Endothelial cell of umbilical vein (primary cell): ENCODE data around the gene HKDC1. TPM values are rescaled to one million over a fixed set of nuclear protein-coding genes. Genes with fewer than 3 reads are reported as not detected.
A peak's percentile ranks its signal among the peaks of the same experiment; 100 is the strongest.

ENCODE experiments used
- BruUV-seq: library from RNA; stranded (reverse); fragments of 400-500 nt; replicated peaks from 2 replicates; lab custom pipeline; 2021; lab: Mats Ljungman, UMichigan
- CTCF ChIA-PET: fragments of 300-600, 350-600 bp; sonication (Branson Sonifier 250); formaldehyde crosslinking; loops from one replicate; lab custom pipeline; 2021; ENCODE audit warnings: antibody characterized with exemption, inconsistent platforms; lab: Charles Lee
- POLR2A ChIA-PET: fragments of 300-600, 350-600 bp; sonication (Branson Sonifier 250); formaldehyde crosslinking; loops from one replicate; lab custom pipeline; 2021; ENCODE audit warnings: antibody characterized with exemption, inconsistent platforms; lab: Charles Lee
- DNase-seq: peaks from one replicate; pipeline ENCODE4 v3.0.0-alpha.2; 2011; ENCODE audit warnings: low read depth, low spot score
- FAIRE-seq: peaks from 2 replicates; lab custom pipeline; 2011; peaks lifted over from hg19 to GRCh38; lab: Jason Lieb, UNC
- H2AFZ ChIP-seq: 2 replicates; pipeline ENCODE4 v1.6.0; 2012; ENCODE audit warnings: low read depth, low read length, control low read depth, inconsistent platforms
- H3K27ac ChIP-seq: 2 replicates; pipeline ENCODE4 v1.5.1; 2011; ENCODE audit warnings: low read depth, mild to moderate bottlenecking, control low read depth, low read length, moderate library complexity; ENCODE audit not compliant: insufficient read depth
- H3K27me3 ChIP-seq, 2 experiments: 2 replicates each; pipeline versions ENCODE4 v1.6.0 to v1.6.1; 2011; ENCODE audit warnings: low read length in 2 of 2, mixed read lengths in 1 of 2; ENCODE audit not compliant: control insufficient read depth in 2 of 2, insufficient read depth in 2 of 2
- H3K36me3 ChIP-seq, 2 experiments: 2 replicates in 1 of 2; 3 replicates in 1 of 2; pipeline ENCODE4 v1.5.1; 2011; ENCODE audit warnings: low read length in 2 of 2, mild to moderate bottlenecking in 1 of 2, moderate library complexity in 1 of 2; ENCODE audit not compliant: control insufficient read depth in 2 of 2, insufficient read depth in 2 of 2; ENCODE audit errors: extremely low read depth in 1 of 2
- H3K4me1 ChIP-seq: 3 replicates; pipeline ENCODE4 v1.5.1; 2011; ENCODE audit warnings: mild to moderate bottlenecking, low read length; ENCODE audit not compliant: control insufficient read depth, insufficient read depth; ENCODE audit errors: extremely low read depth
- H3K4me2 ChIP-seq: 2 replicates; pipeline ENCODE4 v1.6.1; 2011; ENCODE audit warnings: low read length, control low read depth, mixed read lengths; ENCODE audit not compliant: insufficient read depth
- H3K4me3 ChIP-seq, 3 experiments: fragments of 200-600 bp in 1 of 3; sonication (generic), shearing (Covaris generic) in 1 of 3; replicated peaks in 1 of 3; 2 replicates each; pipeline ENCODE4 v1.5.1; 2011 to 2016; ENCODE audit warnings: control low read depth in 3 of 3, low read length in 3 of 3, mild to moderate bottlenecking in 2 of 3, inconsistent platforms in 1 of 3, low read depth in 1 of 3, moderate library complexity in 1 of 3; ENCODE audit not compliant: insufficient read depth in 1 of 3
- H3K79me2 ChIP-seq: 2 replicates; pipeline ENCODE4 v1.6.0; 2012; ENCODE audit warnings: low read length, inconsistent platforms; ENCODE audit not compliant: control insufficient read depth, insufficient read depth
- H3K9ac ChIP-seq: replicated peaks from 2 replicates; pipeline ENCODE3; 2011; ENCODE audit warnings: low read length, control low read depth; ENCODE audit not compliant: insufficient read depth; ENCODE audit errors: extremely low read depth
- H3K9me1 ChIP-seq: replicated peaks from 3 replicates; pipeline ENCODE4 v1.6.0; 2011; ENCODE audit warnings: mild to moderate bottlenecking, low read length; ENCODE audit not compliant: control insufficient read depth, insufficient read depth; ENCODE audit errors: extremely low read depth
- H3K9me3 ChIP-seq: replicated peaks from 2 replicates; pipeline ENCODE4 v1.5.1; 2012; ENCODE audit warnings: low read length, inconsistent platforms; ENCODE audit not compliant: control insufficient read depth, insufficient read depth
- H4K20me1 ChIP-seq: replicated peaks from 2 replicates; pipeline ENCODE3; 2011; ENCODE audit warnings: mild to moderate bottlenecking, low read length; ENCODE audit not compliant: control insufficient read depth, insufficient read depth; ENCODE audit errors: extremely low read depth
- EZH2 ChIP-seq: IDR thresholded peaks from 2 replicates; pipeline ENCODE4 v1.6.1; 2012; ENCODE audit warnings: borderline replicate concordance, low read depth, mild to moderate bottlenecking, moderate library complexity, low read length, inconsistent platforms; ENCODE audit not compliant: severe bottlenecking
- FOS ChIP-seq: IDR thresholded peaks from 2 replicates; pipeline ENCODE4 v1.6.1; 2011; ENCODE audit warnings: mild to moderate bottlenecking, low read length, moderate library complexity, borderline replicate concordance; ENCODE audit not compliant: insufficient read depth
- JUN ChIP-seq: IDR thresholded peaks from 2 replicates; pipeline ENCODE4 v1.6.1; 2011; ENCODE audit warnings: borderline replicate concordance, low read depth; ENCODE audit not compliant: insufficient read length, insufficient read depth
- POLR2AphosphoS5 ChIP-seq: IDR thresholded peaks from 2 replicates; pipeline ENCODE4 v1.6.1; 2012; ENCODE audit warnings: low read depth, mild to moderate bottlenecking, control low read depth, low read length, moderate library complexity; ENCODE audit not compliant: insufficient read depth
- dilution Hi-C: fragments of 300-500 bp; cut with MboI; formaldehyde crosslinking; loops from one replicate; pipeline ENCODE4 v1.15.0; 2019; ENCODE audit warnings: low sequenced_read_pairs; ENCODE audit not compliant: extremely low pct_ligation_motif_present
- intact Hi-C: fragments of 100-400 bp; cut with micrococcal nuclease; formaldehyde crosslinking; loops from one replicate; pipeline ENCODE4 v1.10.0; 2022
- polyA plus RNA-seq, 4 experiments: library from polyadenylated mRNA; depleted of rRNA in 3 of 4; stranded (reverse) in 3 of 4; unstranded in 1 of 4; fragments of >200 nt; gene quantifications; 2 replicates each; pipeline versions ENCODE4 v1.2.1 to v1.2.3, GENCODE V29; 2011 to 2012; ENCODE audit warnings: missing spikeins in 1 of 4
- total RNA-seq: library from RNA; stranded (reverse); gene quantifications from 2 replicates; pipeline ENCODE4 v1.2.3, GENCODE V29; 2021

HKDC1 gene
- total and polyA plus RNA-seq, 2 donors (not counting 3 experiments of a cell fraction or from before 2014, with no cell fraction given) = not detected

DNA sequence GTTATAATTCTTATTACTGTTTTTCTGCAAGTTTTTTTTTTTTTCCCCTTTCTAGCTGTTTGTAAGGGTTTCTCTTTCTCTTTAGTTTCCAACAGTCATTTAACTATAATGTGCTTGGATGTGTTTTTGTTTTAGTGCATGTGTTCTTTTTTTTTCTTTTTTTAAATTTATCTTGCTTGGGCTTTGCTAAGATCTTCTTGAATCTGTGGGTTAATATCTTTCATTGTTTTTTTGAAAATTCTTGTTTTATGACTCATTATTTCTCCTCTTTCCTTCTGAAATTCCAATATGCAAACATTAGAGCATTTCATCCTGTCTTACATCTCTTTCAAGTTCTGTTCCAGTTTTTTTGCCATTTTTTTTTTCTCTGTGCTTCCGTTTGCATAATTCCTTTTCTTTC, 52.5 kb downstream of the HKDC1 start:
- peak; percentile 74 for FAIRE-seq
- Histone ChIP-seq H3K36me3 (no peaks in the 10 kb centered on the region), H3K27ac (no peak overlapping the region), H3K4me2 (peak overlapping the region; percentile 58), H3K4me1 (peaks cover 24% of the 10 kb centered on the region), H3K9ac (no peak overlapping the region), H4K20me1 (no peaks in the 10 kb centered on the region), H2AFZ (no peak overlapping the region), H3K9me1 (no peaks in the 10 kb centered on the region), H3K79me2 (no peaks in the 10 kb centered on the region), H3K27me3 (no peaks in the 10 kb centered on the region), H3K9me3 (no peaks in the 10 kb centered on the region), H3K4me3 (no peak overlapping the region)
- ChIA-PET POLR2A (no interaction called here), CTCF (interaction anchor here (0.7 to 1.6 kb wide), 2 partner anchors 11 to 25 kb away, joined by 3 to 4 read pairs; no protein-coding TSS in a partner anchor)
- DNase-seq = peak; percentile 58
- dilution Hi-C loops = no loop called here
- intact Hi-C loops = no loop called here
- TF ChIP-seq JUN (peak; percentile 51), POLR2AphosphoS5 (no peak), EZH2 (no peak), FOS (peak; percentile 62)
- BruUV-seq = no TSS peak

- no peak overlapping the region for H2AFZ ChIP-seq
- H3K4me3 ChIP-seq = no peak overlapping the region
- CTCF ChIA-PET = no interaction called here
- no peaks in the 10 kb centered on the region for H3K27me3 ChIP-seq
- no peaks in the 10 kb centered on the region for H3K9me1 ChIP-seq
- no peak overlapping the region for H3K4me2 ChIP-seq
- intact Hi-C loops (no loop called here), dilution Hi-C loops (no loop called here)
- POLR2A ChIA-PET = no interaction called here
- H3K9ac ChIP-seq = no peak overlapping the region
- H4K20me1 ChIP-seq = no peaks in the 10 kb centered on the region
- no peaks in the 10 kb centered on the region for H3K9me3 ChIP-seq
- H3K27ac ChIP-seq = no peak overlapping the region
- FAIRE-seq = no peak
- peaks cover 31% of the 10 kb centered on the region for H3K4me1 ChIP-seq
- TF ChIP-seq JUN = no peak
- H3K36me3 ChIP-seq = no peaks in the 10 kb centered on the region
- BruUV-seq = no TSS peak
- no peaks in the 10 kb centered on the region for H3K79me2 ChIP-seq
- no peak for DNase-seq
Observed at GRCh38 chr10:69275444-69275843, 55.3 kb downstream of the HKDC1 start.
